ENCODE results near the gene ANKS1B.
"Not testable (repeated sequence)": the region's sequence is repeated elsewhere in the genome, so short reads cannot be mapped to it uniquely, and the experiment has no call there.

Gene ANKS1B

DNA sequence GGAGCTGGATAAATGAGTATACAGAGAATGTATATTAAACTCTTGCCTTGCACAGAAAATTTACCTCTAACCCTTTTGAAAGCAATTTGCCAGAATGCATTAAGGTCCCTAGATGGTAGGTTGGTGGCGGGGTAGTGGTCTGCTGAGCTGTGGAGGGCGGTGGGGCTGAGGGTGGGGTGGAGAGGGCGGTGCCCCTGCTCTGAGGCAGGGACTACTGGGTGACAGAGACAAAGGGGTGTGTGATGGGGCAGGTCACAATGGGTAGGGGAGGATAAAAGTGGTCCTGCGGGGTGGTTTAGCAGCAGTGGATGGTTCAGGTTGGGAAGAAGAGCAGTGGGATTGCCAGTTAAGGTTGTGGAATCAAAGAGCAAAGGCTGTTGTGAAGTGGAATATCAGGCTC, 337.3 kb downstream of the ANKS1B start, which contains the start of gene GARIN6:
Gene GARIN6 (plus strand): TSS at position 301 of the 400 bp plus-strand sequence. CDS start 422 bp downstream, outside the sequence.
- WGBS, 2 experiments (ENCODE audit: insufficient coverage in 2 of 2) = 91 to 100% methylated on average over 1 to 2 of the region's 4 CpGs
- no peak within 1 kb of the TSS for H3K4me3 ChIP-seq (ENCODE audit: extremely low read depth, insufficient read depth, low read length, poor library complexity, severe bottlenecking)
- H3K36me3 ChIP-seq (ENCODE audit: control insufficient read depth, insufficient read depth, low read length) = no peaks in the 10 kb centered on the region
- no peaks in the 10 kb centered on the region for H3K9me3 ChIP-seq (ENCODE audit: control insufficient read depth, low read length)
- H3K4me1 ChIP-seq (ENCODE audit: control insufficient read depth, insufficient read depth, low read length, poor library complexity, severe bottlenecking) = no peaks in the 10 kb centered on the region
- H3K27ac ChIP-seq (ENCODE audit: low read depth, low read length, severe bottlenecking) = no peak within 1 kb of the TSS

- no peak overlapping the region for H3K27ac ChIP-seq (ENCODE audit: low read depth, low read length, severe bottlenecking)
- 90% methylated on average over 2 of the region's 2 CpGs; no CpG with 5 or more reads in 1 of the 2 experiments for WGBS, 2 experiments (ENCODE audit: insufficient coverage in 2 of 2)
Observed at GRCh38 chr12:99644629-99645028, 340.1 kb downstream of the ANKS1B start.

GRCh38 chr12:99627459-99627858, 357.3 kb downstream of the ANKS1B start:
- H3K36me3 ChIP-seq (ENCODE audit: control insufficient read depth, insufficient read depth, low read length) = no peaks in the 10 kb centered on the region
- no peak overlapping the region for H3K27ac ChIP-seq (ENCODE audit: low read depth, low read length, severe bottlenecking)
- no peak overlapping the region for H3K4me3 ChIP-seq (ENCODE audit: extremely low read depth, insufficient read depth, low read length, poor library complexity, severe bottlenecking)
- WGBS, 2 experiments (ENCODE audit: insufficient coverage in 2 of 2) = no CpG with 5 or more reads among the region's 2 CpGs
- no peaks in the 10 kb centered on the region for H3K9me3 ChIP-seq (ENCODE audit: control insufficient read depth, low read length)
- no peaks in the 10 kb centered on the region for H3K4me1 ChIP-seq (ENCODE audit: control insufficient read depth, insufficient read depth, low read length, poor library complexity, severe bottlenecking)

More at GRCh38 chr12:99644629-99645028, 340.1 kb downstream of the ANKS1B start:
- Histone ChIP-seq H3K4me1 (ENCODE audit: control insufficient read depth, insufficient read depth, low read length, poor library complexity, severe bottlenecking) (no peaks in the 10 kb centered on the region), H3K4me3 (ENCODE audit: extremely low read depth, insufficient read depth, low read length, poor library complexity, severe bottlenecking) (no peak overlapping the region), H3K36me3 (ENCODE audit: control insufficient read depth, insufficient read depth, low read length) (no peaks in the 10 kb centered on the region), H3K9me3 (ENCODE audit: control insufficient read depth, low read length) (no peaks in the 10 kb centered on the region)

GRCh38 chr12:99624591-99624990, 360.1 kb downstream of the ANKS1B start:
- WGBS, 2 experiments (ENCODE audit: insufficient coverage in 2 of 2) = no CpG with 5 or more reads among the region's 2 CpGs
- H3K9me3 ChIP-seq (ENCODE audit: control insufficient read depth, low read length); H3K4me3 ChIP-seq (ENCODE audit: extremely low read depth, insufficient read depth, low read length, poor library complexity, severe bottlenecking); H3K4me1 ChIP-seq (ENCODE audit: control insufficient read depth, insufficient read depth, low read length, poor library complexity, severe bottlenecking); H3K27ac ChIP-seq (ENCODE audit: low read depth, low read length, severe bottlenecking); H3K36me3 ChIP-seq (ENCODE audit: control insufficient read depth, insufficient read depth, low read length): not testable (repeated sequence)

- Histone ChIP-seq H3K9me3 (ENCODE audit: control insufficient read depth, low read length) (peaks cover 16% of the 10 kb centered on the region), H3K27ac (ENCODE audit: low read depth, low read length, severe bottlenecking) (no peak overlapping the region), H3K36me3 (ENCODE audit: control insufficient read depth, insufficient read depth, low read length) (no peaks in the 10 kb centered on the region), H3K4me3 (ENCODE audit: extremely low read depth, insufficient read depth, low read length, poor library complexity, severe bottlenecking) (no peak overlapping the region), H3K4me1 (ENCODE audit: control insufficient read depth, insufficient read depth, low read length, poor library complexity, severe bottlenecking) (peaks cover 9% of the 10 kb centered on the region)
Observed at GRCh38 chr12:99620159-99620479, 364.6 kb downstream of the ANKS1B start.

DNA sequence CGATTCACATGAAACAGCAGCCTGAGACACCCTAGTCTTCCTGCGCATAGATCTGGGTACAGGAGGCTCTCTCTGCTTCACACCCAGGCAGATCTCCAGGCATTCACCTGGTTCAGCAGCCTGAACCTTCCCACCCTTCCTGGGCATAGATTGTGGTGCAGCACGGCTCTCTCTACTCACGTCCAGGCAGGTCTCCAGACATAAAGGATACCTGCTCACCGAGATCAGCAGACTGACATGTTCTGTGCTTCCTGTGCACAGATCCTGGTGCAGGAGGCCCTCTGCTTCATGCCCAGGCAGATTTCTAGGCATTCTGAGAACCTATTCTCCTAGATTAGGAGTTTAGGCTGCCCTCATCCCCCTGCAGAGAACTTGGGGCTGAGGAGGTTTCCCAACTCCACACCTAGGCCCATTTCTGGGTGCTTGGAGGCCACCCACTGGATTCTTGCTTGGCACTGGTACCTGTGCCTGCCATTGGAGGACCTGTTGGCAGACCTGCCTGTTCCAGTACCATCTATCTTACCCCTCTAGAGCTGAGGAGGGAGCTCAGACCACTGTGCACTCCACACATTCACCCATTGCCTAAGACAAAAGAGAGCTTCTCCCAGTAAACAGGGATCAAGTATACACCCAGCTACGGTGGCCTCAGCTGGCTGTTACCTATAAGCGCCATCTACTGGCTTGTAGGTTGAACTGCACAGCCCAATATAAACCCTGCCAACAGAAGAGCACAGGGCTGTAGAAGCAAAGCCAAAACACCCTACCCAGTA, 365.2 kb downstream of the ANKS1B start:
- Histone ChIP-seq H3K4me1 (ENCODE audit: control insufficient read depth, insufficient read depth, low read length, poor library complexity, severe bottlenecking) (peaks cover 13% of the 10 kb centered on the region), H3K9me3 (ENCODE audit: control insufficient read depth, low read length) (peaks cover 16% of the 10 kb centered on the region), H3K4me3 (ENCODE audit: extremely low read depth, insufficient read depth, low read length, poor library complexity, severe bottlenecking) (no peak overlapping the region), H3K27ac (ENCODE audit: low read depth, low read length, severe bottlenecking) (no peak overlapping the region), H3K36me3 (ENCODE audit: control insufficient read depth, insufficient read depth, low read length) (no peaks in the 10 kb centered on the region)
- 78 to 92% methylated on average over 4 to 5 of the region's 7 CpGs for WGBS, 2 experiments (ENCODE audit: insufficient coverage in 2 of 2)

- Histone ChIP-seq H3K4me1 (ENCODE audit: control insufficient read depth, insufficient read depth, low read length, poor library complexity, severe bottlenecking) (peaks cover 13% of the 10 kb centered on the region), H3K36me3 (ENCODE audit: control insufficient read depth, insufficient read depth, low read length) (no peaks in the 10 kb centered on the region), H3K4me3 (ENCODE audit: extremely low read depth, insufficient read depth, low read length, poor library complexity, severe bottlenecking) (no peak overlapping the region), H3K27ac (ENCODE audit: low read depth, low read length, severe bottlenecking) (peak overlapping the region; percentile 30), H3K9me3 (ENCODE audit: control insufficient read depth, low read length) (peaks cover 16% of the 10 kb centered on the region)
- WGBS, 2 experiments (ENCODE audit: insufficient coverage in 2 of 2) = 83 to 91% methylated on average over 3 to 4 of the region's 4 CpGs
Observed at GRCh38 chr12:99618657-99619056, 366.1 kb downstream of the ANKS1B start.

DNA sequence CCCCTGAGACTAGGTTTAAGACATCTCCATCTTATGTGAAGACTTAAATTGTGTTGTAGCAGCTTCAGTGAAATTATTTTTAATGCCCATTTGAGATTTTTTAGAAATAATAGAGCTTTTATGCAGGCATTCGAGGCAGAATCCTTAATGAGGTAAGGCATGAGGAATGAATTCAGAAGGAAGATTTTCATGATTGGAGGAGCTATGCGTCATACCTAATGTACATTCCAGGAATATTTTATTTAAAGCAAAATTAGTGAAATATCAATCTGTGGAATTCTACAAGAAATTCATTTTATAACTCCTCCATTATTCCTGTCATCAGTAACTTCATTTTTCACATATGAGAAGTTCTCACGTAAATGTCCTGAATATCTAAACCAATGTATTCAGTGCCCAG, 373.1 kb downstream of the ANKS1B start:
- H3K9me3 ChIP-seq (ENCODE audit: control insufficient read depth, low read length) = no peaks in the 10 kb centered on the region
- peaks cover 21% of the 10 kb centered on the region for H3K4me1 ChIP-seq (ENCODE audit: control insufficient read depth, insufficient read depth, low read length, poor library complexity, severe bottlenecking)
- WGBS, 2 experiments (ENCODE audit: insufficient coverage in 2 of 2) = 100% methylated on average over 1 of the region's 3 CpGs; no CpG with 5 or more reads in 1 of the 2 experiments
- no peak overlapping the region for H3K27ac ChIP-seq (ENCODE audit: low read depth, low read length, severe bottlenecking)
- H3K4me3 ChIP-seq (ENCODE audit: extremely low read depth, insufficient read depth, low read length, poor library complexity, severe bottlenecking) = no peak overlapping the region
- H3K36me3 ChIP-seq (ENCODE audit: control insufficient read depth, insufficient read depth, low read length) = no peaks in the 10 kb centered on the region

DNA sequence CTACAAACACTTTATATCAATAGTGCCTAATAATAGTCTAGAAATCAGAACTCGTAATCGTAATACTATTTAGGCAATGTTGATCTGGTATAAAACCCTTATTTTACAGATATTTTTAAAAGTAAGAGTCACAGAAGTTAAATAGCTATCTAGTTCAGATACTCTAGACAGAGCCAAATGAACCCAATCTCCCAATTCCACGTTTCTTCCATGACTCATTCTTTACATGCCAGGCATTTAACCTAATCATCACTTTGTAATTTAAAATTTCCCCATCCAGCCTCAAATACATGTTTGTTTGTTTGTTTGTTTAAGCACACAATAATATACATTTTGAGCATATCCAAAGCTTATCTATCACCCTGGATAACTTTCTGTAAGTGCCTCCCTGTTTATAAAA, 373.6 kb downstream of the ANKS1B start:
- Histone ChIP-seq H3K36me3 (ENCODE audit: control insufficient read depth, insufficient read depth, low read length) (no peaks in the 10 kb centered on the region), H3K9me3 (ENCODE audit: control insufficient read depth, low read length) (no peaks in the 10 kb centered on the region), H3K4me3 (ENCODE audit: extremely low read depth, insufficient read depth, low read length, poor library complexity, severe bottlenecking) (no peak overlapping the region), H3K4me1 (ENCODE audit: control insufficient read depth, insufficient read depth, low read length, poor library complexity, severe bottlenecking) (peaks cover 21% of the 10 kb centered on the region), H3K27ac (ENCODE audit: low read depth, low read length, severe bottlenecking) (no peak overlapping the region)
- 40% methylated on average over 1 of the region's 3 CpGs; no CpG with 5 or more reads in 1 of the 2 experiments for WGBS, 2 experiments (ENCODE audit: insufficient coverage in 2 of 2)

- 55 to 80% methylated on average over 1 to 4 of the region's 7 CpGs for WGBS, 2 experiments (ENCODE audit: insufficient coverage in 2 of 2)
- Histone ChIP-seq H3K9me3 (ENCODE audit: control insufficient read depth, low read length) (no peaks in the 10 kb centered on the region), H3K36me3 (ENCODE audit: control insufficient read depth, insufficient read depth, low read length) (no peaks in the 10 kb centered on the region), H3K4me1 (ENCODE audit: control insufficient read depth, insufficient read depth, low read length, poor library complexity, severe bottlenecking) (peaks cover 15% of the 10 kb centered on the region), H3K27ac (ENCODE audit: low read depth, low read length, severe bottlenecking) (no peak overlapping the region), H3K4me3 (ENCODE audit: extremely low read depth, insufficient read depth, low read length, poor library complexity, severe bottlenecking) (no peak overlapping the region)
Observed at GRCh38 chr12:99609455-99610181, 375.1 kb downstream of the ANKS1B start.

DNA sequence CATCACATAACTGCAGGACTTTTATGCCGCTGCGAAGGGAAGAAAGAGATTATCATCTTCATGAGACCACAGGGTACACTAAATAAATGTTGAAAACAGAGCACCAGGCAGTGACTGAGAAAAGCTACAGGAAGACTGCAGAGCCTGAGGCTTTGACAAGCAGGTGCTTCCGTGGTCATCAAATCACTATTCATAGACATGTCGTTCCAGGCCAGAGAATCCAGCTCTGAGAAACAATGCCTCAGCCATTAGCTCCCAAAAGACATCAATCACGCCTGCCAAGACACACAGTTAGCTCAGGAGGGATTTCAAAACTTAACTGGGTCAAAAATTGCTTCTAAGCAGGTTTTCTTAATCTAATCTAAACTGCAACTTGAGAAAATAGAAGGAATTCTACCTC, 384.3 kb downstream of the ANKS1B start:
- H3K9me3 ChIP-seq (ENCODE audit: control insufficient read depth, low read length) = no peaks in the 10 kb centered on the region
- no peak overlapping the region for H3K4me3 ChIP-seq (ENCODE audit: extremely low read depth, insufficient read depth, low read length, poor library complexity, severe bottlenecking)
- no peak overlapping the region for H3K27ac ChIP-seq (ENCODE audit: low read depth, low read length, severe bottlenecking)
- H3K4me1 ChIP-seq (ENCODE audit: control insufficient read depth, insufficient read depth, low read length, poor library complexity, severe bottlenecking) = no peaks in the 10 kb centered on the region
- no peaks in the 10 kb centered on the region for H3K36me3 ChIP-seq (ENCODE audit: control insufficient read depth, insufficient read depth, low read length)
- WGBS, 2 experiments (ENCODE audit: insufficient coverage in 2 of 2) = 67 to 69% methylated on average over 2 to 5 of the region's 5 CpGs

Data from mesodermal cell (in vitro differentiated cells).